ENCODE data around the gene CCDC27. TPM values are rescaled to one million over a fixed set of nuclear protein-coding genes. Genes with fewer than 3 reads are reported as not detected.

The CCDC27 gene
- total and polyA plus RNA-seq, 7 donors = not detected

GRCh38 chr1:3762151-3762872 is 10.1 kb downstream of the CCDC27 start:
- no peaks in the 10 kb centered on the region for H3K36me3 ChIP-seq
- no peaks in the 10 kb centered on the region for H3K9me3 ChIP-seq
- no peak for DNase-seq
- H3K27me3 ChIP-seq = peaks cover 0 to 35% (median 8%) of the 10 kb centered on the region in 3 donors
- no peak for TF ChIP-seq POLR2A (IDR thresholded peaks at IDR 0.05)
- TF ChIP-seq, protein P1, sequence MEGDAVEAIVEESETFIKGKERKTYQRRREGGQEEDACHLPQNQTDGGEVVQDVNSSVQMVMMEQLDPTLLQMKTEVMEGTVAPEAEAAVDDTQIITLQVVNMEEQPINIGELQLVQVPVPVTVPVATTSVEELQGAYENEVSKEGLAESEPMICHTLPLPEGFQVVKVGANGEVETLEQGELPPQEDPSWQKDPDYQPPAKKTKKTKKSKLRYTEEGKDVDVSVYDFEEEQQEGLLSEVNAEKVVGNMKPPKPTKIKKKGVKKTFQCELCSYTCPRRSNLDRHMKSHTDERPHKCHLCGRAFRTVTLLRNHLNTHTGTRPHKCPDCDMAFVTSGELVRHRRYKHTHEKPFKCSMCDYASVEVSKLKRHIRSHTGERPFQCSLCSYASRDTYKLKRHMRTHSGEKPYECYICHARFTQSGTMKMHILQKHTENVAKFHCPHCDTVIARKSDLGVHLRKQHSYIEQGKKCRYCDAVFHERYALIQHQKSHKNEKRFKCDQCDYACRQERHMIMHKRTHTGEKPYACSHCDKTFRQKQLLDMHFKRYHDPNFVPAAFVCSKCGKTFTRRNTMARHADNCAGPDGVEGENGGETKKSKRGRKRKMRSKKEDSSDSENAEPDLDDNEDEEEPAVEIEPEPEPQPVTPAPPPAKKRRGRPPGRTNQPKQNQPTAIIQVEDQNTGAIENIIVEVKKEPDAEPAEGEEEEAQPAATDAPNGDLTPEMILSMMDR (IDR thresholded peaks at IDR 0.05) = no peak
- H3K27ac ChIP-seq = no peak overlapping the region
- H3K4me3 ChIP-seq = no peak overlapping the region
- 75 to 81% methylated on average over 15 of the region's 15 CpGs for WGBS, 2 donors
- no peaks in the 10 kb centered on the region for H3K4me1 ChIP-seq
- intact Hi-C loops (cut with DNase I) = no loop called here

- H3K4me1 ChIP-seq = no peaks in the 10 kb centered on the region
- intact Hi-C loops (cut with DNase I) = no loop called here
- TF ChIP-seq, protein P1 (IDR thresholded peaks at IDR 0.05) = no peak
- no peak for TF ChIP-seq POLR2AphosphoS5 (IDR thresholded peaks at IDR 0.05)
- no peak for TF ChIP-seq EP300 (IDR thresholded peaks at IDR 0.05)
- TF ChIP-seq POLR2A (IDR thresholded peaks at IDR 0.05) = no peak
- WGBS, 2 donors = 80 to 81% methylated on average over 12 of the region's 12 CpGs
- no peaks in the 10 kb centered on the region for H3K36me3 ChIP-seq
- no peaks in the 10 kb centered on the region for H3K9me3 ChIP-seq
- no peak overlapping the region for H3K27ac ChIP-seq
- H3K4me3 ChIP-seq = no peak overlapping the region
- no peak for DNase-seq
- H3K27me3 ChIP-seq = peaks cover 0 to 35% (median 8%) of the 10 kb centered on the region in 3 donors
These were observed 10.6 kb downstream of the CCDC27 start for GRCh38 chr1:3762873-3763228.

DNA sequence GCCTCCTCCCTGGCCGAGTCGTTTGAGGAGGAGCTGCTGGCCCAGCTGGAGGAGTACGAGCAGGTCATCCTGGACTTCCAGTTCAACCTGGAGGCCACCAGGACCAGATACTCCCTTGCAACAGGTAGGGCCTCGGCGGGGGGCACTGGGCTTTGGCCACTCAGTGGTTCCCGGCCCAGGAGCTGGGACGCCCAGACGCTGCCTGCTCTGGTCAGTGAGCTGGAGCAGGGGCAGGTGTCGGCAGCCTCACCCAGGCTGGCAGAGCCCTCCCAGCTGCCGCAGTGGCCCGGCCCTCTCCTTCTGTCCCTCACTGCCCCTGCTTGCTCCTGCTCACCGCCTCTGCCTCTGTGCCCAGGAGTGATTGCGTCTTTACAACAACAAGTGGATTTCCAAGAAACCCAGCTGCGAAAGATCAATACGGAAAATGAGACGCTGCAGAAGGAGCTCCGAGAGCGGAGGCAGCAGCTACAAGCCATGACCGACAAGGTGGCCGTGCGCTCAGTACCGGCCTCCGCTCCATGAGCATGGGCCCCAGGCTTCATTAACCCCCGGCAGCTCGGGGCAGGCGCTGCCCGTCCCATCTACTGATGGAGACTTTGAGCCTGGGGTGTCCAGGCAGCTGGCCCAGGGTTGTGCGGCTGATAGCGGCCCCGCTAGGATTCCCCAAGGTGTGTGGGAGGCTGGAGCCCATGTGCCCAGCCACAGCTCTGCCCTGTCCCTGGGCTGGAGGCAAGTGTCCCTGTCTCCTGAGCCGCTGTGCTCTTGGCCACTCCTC is 11.3 kb downstream of the CCDC27 start:
- Histone ChIP-seq H3K36me3 (no peaks in the 10 kb centered on the region), H3K4me1 (no peaks in the 10 kb centered on the region), H3K27ac (no peak overlapping the region), H3K9me3 (no peaks in the 10 kb centered on the region), H3K27me3 (peaks cover 0 to 35% (median 8%) of the 10 kb centered on the region in 3 donors), H3K4me3 (no peak overlapping the region)
- intact Hi-C loops (cut with DNase I) = no loop called here
- TF ChIP-seq, protein P1 (IDR thresholded peaks at IDR 0.05) = no peak
- TF ChIP-seq POLR2AphosphoS5 (IDR thresholded peaks at IDR 0.05) (no peak), EP300 (IDR thresholded peaks at IDR 0.05) (no peak), POLR2A (IDR thresholded peaks at IDR 0.05) (no peak)
- WGBS, 2 donors = 82 to 85% methylated on average over 31 of the region's 31 CpGs
- no peak for DNase-seq

DNA sequence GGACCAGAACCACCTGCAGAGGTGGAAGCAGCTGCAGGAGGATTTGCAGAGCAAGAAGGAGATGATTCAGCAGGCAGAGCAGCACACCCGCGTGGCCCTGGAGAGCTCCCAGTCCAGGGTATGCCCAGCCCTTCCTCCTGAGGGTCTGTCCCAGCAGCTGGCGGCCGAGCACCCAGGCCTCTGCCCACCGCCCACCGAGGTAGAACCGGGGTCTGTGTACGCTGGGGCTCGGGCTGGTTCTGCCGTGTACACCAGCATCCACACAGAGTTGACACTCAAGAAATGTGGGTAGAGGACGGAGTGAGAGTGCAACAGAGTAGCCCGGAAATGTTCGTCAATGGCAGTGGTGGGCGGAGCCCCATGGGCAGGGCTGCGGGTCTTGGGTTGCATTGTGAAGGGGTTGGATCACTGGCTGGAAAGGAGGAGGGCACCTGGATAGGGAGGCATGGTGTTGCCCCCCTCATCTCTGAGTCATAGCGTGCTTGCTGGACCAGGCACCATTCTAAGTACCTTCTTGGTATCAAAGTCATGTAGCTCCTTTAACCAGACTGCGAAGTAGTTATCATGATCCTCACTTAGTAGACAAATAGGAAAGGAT is 15.2 kb downstream of the CCDC27 start:
- peaks cover 0 to 13% (median 6%) of the 10 kb centered on the region in 3 donors for H3K27me3 ChIP-seq
- intact Hi-C loops (cut with DNase I) = no loop called here
- H3K36me3 ChIP-seq = no peaks in the 10 kb centered on the region
- H3K4me1 ChIP-seq = peaks cover 0 to 15% (median 13%) of the 10 kb centered on the region in 4 donors
- 88 to 92% methylated on average over 17 of the region's 17 CpGs for WGBS, 2 donors
- no peak overlapping the region for H3K4me3 ChIP-seq
- TF ChIP-seq POLR2AphosphoS5 (IDR thresholded peaks at IDR 0.05) (no peak), EP300 (IDR thresholded peaks at IDR 0.05) (no peak), POLR2A (IDR thresholded peaks at IDR 0.05) (no peak)
- TF ChIP-seq, protein P1 (IDR thresholded peaks at IDR 0.05) = no peak
- H3K9me3 ChIP-seq = no peaks in the 10 kb centered on the region
- DNase-seq = no peak
- no peak overlapping the region for H3K27ac ChIP-seq

All from sigmoid colon (tissue), 7 donors.